GM12801 (cell line): Measurements from ENCODE around the gene EYS.

ENCODE experiments used
- TF ChIP-seq, protein P1 (sequence below): IDR thresholded peaks from one replicate; pipeline ENCODE4 v1.5.1; 2011; ENCODE audit warnings: control low read depth; ENCODE audit not compliant: insufficient read length; ENCODE audit errors: extremely low read depth

Gene EYS

DNA sequence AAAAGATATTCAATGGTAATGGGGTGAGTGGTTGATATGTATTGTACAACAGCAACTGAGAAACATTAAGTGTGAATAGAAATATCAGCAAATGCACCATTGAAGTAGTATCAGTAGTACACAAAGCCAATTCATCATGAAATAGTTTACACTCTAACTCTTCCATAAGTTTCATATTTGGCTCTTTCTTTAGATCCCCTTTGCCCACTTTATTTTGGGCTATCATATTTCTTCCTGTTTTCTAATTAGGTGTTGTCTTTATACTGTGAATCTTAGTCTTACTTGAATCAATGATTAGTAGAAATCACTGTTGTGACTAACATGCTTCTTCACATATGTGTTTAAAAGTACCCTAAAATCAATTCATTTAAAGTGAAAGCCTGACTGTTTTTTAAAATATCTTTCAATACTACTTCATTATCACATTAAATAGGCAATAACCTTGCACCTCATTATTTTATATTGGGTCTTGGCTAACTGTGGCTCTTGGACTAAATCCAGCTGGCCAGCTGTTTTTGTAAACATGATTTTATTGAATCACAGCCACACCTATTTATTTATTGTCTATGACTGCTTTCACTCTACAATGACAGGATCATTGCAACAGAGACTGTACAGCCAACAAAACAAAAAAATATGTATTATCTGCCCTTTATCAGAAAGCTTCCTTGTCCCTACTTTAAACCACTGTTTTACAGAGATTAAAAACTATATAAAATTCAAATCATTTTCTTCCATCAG is 38.9 kb downstream of the EYS start:
- TF ChIP-seq, protein P1, sequence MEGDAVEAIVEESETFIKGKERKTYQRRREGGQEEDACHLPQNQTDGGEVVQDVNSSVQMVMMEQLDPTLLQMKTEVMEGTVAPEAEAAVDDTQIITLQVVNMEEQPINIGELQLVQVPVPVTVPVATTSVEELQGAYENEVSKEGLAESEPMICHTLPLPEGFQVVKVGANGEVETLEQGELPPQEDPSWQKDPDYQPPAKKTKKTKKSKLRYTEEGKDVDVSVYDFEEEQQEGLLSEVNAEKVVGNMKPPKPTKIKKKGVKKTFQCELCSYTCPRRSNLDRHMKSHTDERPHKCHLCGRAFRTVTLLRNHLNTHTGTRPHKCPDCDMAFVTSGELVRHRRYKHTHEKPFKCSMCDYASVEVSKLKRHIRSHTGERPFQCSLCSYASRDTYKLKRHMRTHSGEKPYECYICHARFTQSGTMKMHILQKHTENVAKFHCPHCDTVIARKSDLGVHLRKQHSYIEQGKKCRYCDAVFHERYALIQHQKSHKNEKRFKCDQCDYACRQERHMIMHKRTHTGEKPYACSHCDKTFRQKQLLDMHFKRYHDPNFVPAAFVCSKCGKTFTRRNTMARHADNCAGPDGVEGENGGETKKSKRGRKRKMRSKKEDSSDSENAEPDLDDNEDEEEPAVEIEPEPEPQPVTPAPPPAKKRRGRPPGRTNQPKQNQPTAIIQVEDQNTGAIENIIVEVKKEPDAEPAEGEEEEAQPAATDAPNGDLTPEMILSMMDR, result no peak

DNA sequence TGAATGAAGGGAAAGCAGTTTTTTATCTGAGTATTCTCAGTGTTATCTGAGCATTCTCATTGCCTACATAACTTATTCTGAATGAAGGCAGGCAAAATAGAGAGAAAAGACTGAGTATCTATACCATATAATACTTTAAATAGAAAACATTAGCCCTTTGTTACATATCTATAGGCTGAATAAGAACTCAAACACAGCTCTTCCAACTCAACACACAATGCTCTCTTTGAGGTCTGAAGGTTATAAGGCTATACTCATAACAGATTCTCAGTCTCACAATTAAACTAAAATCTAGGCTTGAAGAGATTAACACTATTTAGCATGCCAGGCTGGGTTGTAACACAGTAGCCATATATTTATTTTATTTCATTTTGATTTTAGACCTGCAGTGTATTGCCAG is 56.9 kb downstream of the EYS start:
- TF ChIP-seq, protein P1, result no peak

DNA sequence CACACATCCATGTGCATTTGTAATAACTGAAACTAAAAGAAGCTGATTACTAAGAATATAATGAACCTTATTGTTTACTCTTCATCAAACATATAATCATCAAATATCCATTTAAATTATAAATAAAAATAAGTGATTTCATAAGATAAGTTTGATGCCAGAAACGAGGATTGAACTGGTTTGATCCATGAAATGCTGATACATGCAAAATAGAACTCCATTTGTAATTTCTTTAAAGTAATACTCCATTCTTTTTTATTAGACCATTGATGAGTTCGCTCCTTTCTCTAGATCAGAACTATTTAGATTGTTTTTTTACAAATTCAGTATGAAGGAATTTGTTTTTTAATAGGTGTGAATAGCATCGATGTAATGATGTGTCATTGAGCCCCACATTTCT is 57.6 kb downstream of the EYS start:
- TF ChIP-seq, protein P1, result no peak

DNA sequence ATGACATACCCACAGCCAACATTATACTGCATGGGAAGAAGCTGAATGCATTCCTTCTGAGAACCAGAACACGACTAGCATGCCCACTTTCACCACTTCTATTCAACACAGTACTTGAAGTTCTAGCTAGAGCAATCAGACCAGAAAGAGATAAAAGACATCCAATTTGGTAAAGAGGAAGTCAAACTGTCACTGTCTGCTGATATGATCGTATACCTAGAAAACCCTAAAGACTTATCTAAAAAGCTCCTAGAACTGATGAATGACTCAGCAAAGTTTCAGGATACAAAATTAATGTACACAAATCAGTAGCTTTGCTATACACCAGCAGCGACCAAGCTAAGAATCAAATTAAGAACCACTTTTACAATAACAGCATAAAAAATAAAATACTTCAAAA is 60.5 kb downstream of the EYS start:
- TF ChIP-seq, protein P1, result no peak

DNA sequence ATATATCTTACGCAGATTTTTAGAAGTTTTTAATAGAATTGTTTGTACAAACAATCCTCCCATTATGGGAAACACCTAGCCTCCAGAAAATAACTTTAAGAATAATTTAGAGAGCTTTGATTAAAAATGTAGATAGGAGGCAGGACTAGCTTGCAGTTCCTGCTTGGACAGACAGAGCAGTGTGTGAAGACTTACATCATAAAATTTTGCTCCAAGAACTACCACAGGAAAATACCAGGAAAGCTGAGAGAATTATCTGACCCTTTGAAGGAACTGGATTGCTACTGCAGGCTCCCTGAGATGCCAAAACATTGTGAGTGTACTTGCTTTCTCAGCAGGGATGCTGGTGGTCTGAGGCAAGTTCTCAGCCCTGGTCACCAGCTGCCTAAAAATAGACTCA is 64.2 kb downstream of the EYS start:
- TF ChIP-seq, protein P1, result no peak

DNA sequence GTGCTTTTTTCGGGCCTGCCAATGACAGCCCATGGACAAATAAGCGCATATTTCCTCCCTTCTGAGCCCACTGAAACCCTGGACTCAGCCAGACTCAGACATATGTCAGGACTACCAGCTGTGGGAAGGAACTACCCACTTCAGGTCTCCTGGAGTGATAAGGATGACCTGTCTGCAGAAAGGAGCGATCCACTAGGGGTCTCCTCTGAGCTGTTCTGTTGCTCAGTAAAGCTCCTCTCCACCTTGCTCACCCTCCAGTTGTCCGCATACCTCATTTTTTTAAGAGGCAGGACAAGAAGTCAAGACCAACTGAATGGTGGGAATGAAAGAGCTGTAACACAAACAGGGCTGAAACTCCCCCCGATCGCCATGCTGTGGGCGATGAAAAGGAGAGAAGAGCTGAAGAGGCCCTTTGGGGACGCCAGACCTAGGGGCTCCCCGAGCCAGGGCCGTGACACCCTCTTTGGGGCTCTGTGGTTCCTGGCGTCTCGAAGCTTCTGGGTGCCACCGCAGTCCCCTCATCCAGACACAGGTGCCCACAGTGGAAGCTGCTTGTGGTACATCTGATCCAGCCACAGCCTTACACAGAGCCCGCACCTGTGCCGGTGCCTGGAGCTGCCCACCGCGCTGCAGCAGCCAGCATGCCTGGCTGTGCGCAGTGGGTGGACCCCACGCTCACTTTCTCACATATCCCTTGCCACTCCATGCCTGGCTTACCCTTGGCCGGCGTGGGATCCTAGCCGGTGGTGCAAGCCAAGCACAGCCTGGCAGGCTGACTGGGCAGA is 68.8 kb downstream of the EYS start:
- TF ChIP-seq, protein P1, result no peak

DNA sequence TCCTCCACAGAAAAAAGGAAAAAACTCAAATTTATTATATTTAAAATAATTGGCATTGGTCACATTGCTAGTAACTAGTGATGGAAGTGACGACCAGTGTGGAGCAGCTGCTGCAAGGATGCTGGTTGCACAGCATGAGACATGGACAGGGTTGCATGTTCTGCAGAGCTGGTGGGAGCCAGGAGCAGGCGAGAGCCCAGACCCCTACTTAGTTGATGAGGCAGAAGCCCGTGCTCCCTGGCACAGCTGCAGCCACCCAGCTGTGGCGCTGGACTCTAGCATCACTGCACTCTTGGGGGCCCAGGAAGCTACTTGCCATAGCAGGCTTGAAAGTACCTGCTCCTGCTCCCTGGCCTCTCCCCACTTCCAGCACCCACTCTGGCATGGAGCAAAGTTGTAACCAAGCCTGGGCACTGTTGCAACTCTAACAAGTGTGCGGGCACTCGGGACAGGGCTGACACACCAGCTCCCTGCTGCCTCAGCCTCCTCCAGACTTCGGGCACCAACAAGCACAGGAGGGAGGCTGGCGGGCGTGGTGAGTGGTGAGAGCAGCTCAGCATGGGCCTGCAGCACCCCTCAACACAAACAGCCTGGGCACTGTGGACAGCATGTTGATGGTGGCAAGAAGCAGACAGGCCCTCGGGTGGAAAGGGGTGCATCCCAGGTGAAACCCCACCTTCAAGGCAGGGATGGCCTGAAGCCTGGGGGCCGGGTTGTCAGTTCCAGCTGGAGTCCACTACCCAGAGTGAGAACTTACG is 69.6 kb downstream of the EYS start:
- TF ChIP-seq, protein P1, result no peak
